22Rv1 (cell line): ENCODE results near the gene RPP30.

Experiments
- ZFX ChIP-seq: fragments of 450-650 bp; IDR thresholded peaks from 2 replicates; pipeline ENCODE4 v1.6.1; 2017; ENCODE audit warnings: antibody characterized with exemption, borderline replicate concordance
- TF ChIP-seq, protein P1 (sequence below): fragments of 450-650 bp; IDR thresholded peaks from 2 replicates; pipeline ENCODE4 v1.5.1; 2017; ENCODE audit warnings: mild to moderate bottlenecking

DNA sequence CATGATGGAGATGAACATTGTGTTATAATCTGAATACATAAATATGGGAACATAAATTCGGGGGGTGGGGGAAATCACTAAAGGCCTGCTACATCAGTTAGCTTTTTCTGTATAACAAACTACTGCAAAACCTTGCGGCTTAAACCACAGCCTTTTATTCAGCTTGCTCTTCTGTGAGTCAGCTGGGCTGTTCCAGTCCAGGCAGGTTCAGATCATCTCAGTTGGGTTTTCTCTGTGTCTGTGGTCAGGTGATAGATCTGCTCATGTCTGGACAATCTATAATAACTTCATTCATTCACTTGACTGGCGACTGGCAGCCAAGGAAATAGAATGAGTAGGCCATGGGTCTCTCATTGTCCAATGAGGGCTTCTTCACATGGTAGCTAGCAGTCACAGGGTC, 37.4 kb upstream of the RPP30 start:
- TF ChIP-seq, protein P1, sequence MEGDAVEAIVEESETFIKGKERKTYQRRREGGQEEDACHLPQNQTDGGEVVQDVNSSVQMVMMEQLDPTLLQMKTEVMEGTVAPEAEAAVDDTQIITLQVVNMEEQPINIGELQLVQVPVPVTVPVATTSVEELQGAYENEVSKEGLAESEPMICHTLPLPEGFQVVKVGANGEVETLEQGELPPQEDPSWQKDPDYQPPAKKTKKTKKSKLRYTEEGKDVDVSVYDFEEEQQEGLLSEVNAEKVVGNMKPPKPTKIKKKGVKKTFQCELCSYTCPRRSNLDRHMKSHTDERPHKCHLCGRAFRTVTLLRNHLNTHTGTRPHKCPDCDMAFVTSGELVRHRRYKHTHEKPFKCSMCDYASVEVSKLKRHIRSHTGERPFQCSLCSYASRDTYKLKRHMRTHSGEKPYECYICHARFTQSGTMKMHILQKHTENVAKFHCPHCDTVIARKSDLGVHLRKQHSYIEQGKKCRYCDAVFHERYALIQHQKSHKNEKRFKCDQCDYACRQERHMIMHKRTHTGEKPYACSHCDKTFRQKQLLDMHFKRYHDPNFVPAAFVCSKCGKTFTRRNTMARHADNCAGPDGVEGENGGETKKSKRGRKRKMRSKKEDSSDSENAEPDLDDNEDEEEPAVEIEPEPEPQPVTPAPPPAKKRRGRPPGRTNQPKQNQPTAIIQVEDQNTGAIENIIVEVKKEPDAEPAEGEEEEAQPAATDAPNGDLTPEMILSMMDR = no peak
- no peak for TF ChIP-seq ZFX
